GM12864 (cell line): Measurements from ENCODE around the gene ILK.

Experiments
- DNase-seq: peaks from one replicate; pipeline ENCODE4 v3.0.0-alpha.2; 2011; ENCODE audit warnings: low read depth
- H3K4me3 ChIP-seq: 2 replicates; pipeline ENCODE4 v1.5.1; 2011; ENCODE audit warnings: mild to moderate bottlenecking, low read depth, low read length, control low read depth
- TF ChIP-seq, protein P1 (sequence below): IDR thresholded peaks from 2 replicates; pipeline ENCODE4 v1.5.1; 2011; ENCODE audit warnings: low read depth, mild to moderate bottlenecking, moderate library complexity, low read length, control low read depth, inconsistent platforms; ENCODE audit errors: missing control alignments

ILK gene

DNA sequence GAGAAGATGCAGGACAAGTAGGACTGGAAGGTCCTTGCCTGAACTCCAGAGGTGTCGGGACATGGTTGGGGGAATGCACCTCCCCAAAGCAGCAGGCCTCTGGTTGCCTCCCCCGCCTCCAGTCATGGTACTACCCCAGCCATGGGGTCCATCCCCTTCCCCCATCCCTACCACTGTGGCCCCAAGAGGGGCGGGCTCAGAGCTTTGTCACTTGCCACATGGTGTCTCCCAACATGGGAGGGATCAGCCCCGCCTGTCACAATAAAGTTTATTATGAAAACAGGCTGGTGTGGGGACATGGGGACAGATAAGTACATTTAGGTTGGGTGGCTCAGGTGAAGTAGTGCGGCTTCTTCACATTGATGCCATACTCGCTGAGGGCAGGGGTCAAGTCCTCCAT, 7.0 kb downstream of the ILK start:
- H3K4me3 ChIP-seq: peak overlapping the region; percentile 87
- TF ChIP-seq, protein P1, sequence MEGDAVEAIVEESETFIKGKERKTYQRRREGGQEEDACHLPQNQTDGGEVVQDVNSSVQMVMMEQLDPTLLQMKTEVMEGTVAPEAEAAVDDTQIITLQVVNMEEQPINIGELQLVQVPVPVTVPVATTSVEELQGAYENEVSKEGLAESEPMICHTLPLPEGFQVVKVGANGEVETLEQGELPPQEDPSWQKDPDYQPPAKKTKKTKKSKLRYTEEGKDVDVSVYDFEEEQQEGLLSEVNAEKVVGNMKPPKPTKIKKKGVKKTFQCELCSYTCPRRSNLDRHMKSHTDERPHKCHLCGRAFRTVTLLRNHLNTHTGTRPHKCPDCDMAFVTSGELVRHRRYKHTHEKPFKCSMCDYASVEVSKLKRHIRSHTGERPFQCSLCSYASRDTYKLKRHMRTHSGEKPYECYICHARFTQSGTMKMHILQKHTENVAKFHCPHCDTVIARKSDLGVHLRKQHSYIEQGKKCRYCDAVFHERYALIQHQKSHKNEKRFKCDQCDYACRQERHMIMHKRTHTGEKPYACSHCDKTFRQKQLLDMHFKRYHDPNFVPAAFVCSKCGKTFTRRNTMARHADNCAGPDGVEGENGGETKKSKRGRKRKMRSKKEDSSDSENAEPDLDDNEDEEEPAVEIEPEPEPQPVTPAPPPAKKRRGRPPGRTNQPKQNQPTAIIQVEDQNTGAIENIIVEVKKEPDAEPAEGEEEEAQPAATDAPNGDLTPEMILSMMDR: no peak
- no peak for DNase-seq

DNA sequence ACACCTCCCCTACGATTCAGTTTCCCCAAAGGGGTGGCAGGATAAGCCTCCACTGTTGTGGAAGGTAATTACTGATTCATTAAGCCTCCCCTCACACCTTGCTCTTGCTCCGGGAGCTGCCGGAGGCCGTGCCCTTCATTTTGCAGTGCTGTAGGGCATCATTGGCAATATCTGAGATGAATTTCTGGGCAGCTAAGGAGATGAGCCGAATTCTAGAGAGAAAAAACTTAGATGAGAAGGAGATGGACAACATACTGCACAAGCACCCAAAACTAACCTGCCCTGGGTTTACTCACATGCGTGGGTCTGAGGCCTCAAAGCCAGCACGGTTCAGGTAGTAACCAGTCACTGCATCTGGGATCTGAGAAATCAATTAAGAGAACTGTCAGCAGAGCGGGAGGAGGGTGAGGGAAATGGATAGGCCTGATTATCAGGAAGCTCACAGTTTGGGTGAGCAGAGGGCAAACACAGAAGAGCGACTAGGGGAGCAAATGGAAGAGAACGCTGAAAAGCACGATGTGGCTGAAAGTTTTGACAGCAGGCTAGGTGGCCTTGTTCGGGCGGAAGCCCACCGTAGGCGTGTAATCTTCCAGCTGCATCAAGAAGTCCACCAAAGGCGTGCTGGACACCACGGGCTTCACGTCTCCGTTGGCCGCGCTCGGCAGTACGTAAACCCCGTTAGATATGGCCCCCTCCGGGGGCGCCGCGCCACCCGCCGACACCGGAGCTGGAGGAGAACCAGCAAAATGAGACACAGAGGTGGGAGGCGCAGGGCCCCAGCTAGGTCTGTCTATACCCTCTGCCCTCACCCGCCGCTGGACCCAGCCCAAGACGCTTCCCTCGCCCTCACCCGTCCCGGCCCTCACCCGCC, 7.8 kb downstream of the ILK start:
- peak overlapping the region; percentile 87 for H3K4me3 ChIP-seq
- DNase-seq: no peak
- TF ChIP-seq, protein P1: no peak

GRCh38 chr11:6611963-6612212, 8.3 kb downstream of the ILK start:
- no peak for DNase-seq
- TF ChIP-seq, protein P1: no peak
- H3K4me3 ChIP-seq: peak overlapping the region; percentile 87

- H3K4me3 ChIP-seq: peak within 1 kb of the TSS; percentile 87
- TF ChIP-seq, protein P1: peak; percentile 67
- DNase-seq: peak; percentile 81
Observed at GRCh38 chr11:6612213-6613041, 8.9 kb downstream of the ILK start, which contains the start of gene TAF10. Gene TAF10, minus strand, starts transcription at chr11:6612216. Its CDS starts 27 bp downstream, at chr11:6612189.

- H3K4me3 ChIP-seq: no peak overlapping the region
- TF ChIP-seq, protein P1: no peak
- DNase-seq: no peak
Observed at GRCh38 chr11:6613496-6613895, 9.9 kb downstream of the ILK start.

DNA sequence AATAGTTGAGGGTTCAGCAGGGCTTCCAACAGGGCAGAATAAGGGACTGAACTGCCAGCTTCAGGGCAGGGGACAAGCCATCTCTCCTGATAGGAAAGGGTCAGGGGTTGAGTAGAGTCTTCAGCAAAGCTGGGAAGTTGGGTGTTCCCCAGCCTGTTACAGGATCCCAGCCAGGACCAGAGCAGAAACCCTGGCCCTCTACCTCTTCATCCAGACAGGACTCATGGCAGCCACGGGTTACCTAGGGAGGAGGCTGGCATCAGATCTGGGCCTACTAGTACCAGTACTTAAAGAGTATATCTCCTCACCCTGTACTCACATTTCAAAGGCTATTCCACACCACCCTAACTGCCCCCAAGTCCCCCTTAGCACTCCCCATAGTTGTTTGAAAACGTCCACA, 10.9 kb downstream of the ILK start:
- TF ChIP-seq, protein P1: no peak
- H3K4me3 ChIP-seq: no peak overlapping the region
- no peak for DNase-seq

GRCh38 chr11:6615046-6615445, 11.5 kb downstream of the ILK start:
- DNase-seq: no peak
- TF ChIP-seq, protein P1: no peak
- H3K4me3 ChIP-seq: no peak overlapping the region
